Hepatocyte (in vitro differentiated cells): Measurements from ENCODE around the gene COTL1.

ENCODE experiments used
- CTCF ChIP-seq: fragments of 200-600 bp; sonication (generic); IDR thresholded peaks from 2 replicates; pipeline ENCODE4 v1.5.1; 2016; ENCODE audit warnings: antibody characterized with exemption, mild to moderate bottlenecking; ENCODE audit not compliant: poor library complexity
- EZH2 ChIP-seq: fragments of 200-600 bp; sonication (generic); IDR thresholded peaks from 2 replicates; pipeline ENCODE4 v1.6.1; 2016; ENCODE audit warnings: antibody characterized with exemption, mild to moderate bottlenecking, borderline replicate concordance
- EZH2phosphoT487 ChIP-seq: fragments of 200-600 bp; sonication (generic); IDR thresholded peaks from one replicate; pipeline ENCODE4 v1.6.1; 2018; ENCODE audit warnings: antibody characterized with exemption, mild to moderate bottlenecking, low read depth, moderate library complexity; ENCODE audit not compliant: unreplicated experiment, severe bottlenecking

- TF ChIP-seq CTCF (no peak), EZH2phosphoT487 (no peak), EZH2 (no peak)
Measured at GRCh38 chr16:84534815-84535214, 83.1 kb downstream of the COTL1 start.
